ENCODE measurements around the gene TMBIM4. TPM values are rescaled to one million over a fixed set of nuclear protein-coding genes. Genes with fewer than 3 reads are reported as not detected.

The TMBIM4 gene
- total RNA-seq, 1 experiment from 2014 or later, result 51.1 TPM

GRCh38 chr12:66168410-66168809, 1.4 kb downstream of the TMBIM4 start:
- ChIA-PET RAD21 (ENCODE audit: low non-redundant PET in 1 of 2, low total read pairs in 2 of 2, uncharacterized antibody in 2 of 2, unreplicated experiment in 2 of 2) (no interaction called here), POLR2A (interaction anchor here (1.6 to 2.1 kb wide), 7 partner anchors 8 to 134 kb away, joined by 4 to 21 read pairs (median 9); partner anchors contain the start of genes HELB and LLPH), CTCF (interaction anchor here (1.1 to 2.2 kb wide), 6 partner anchors 9 to 241 kb away, joined by 4 to 17 read pairs (median 8); no protein-coding TSS in a partner anchor)
- BruUV-seq (replicated peaks), result no TSS peak
- peak overlapping the region; percentile 80 for H3K4me2 ChIP-seq (ENCODE audit: low read length)
- intact Hi-C loops (cut with micrococcal nuclease), result loop anchor here (2.0 to 5.0 kb wide), 3 partner anchors 36 to 134 kb away; partner anchors contain the start of genes HELB and LLPH
- DNase-seq (ENCODE audit: low read depth, low spot score) (no peak), ATAC-seq (no peak)
- H3K27me3 ChIP-seq (ENCODE audit: insufficient read depth, low read length), result no peaks in the 10 kb centered on the region
- no peaks in the 10 kb centered on the region for H3K9me2 ChIP-seq (ENCODE audit: insufficient read depth)
- H3K27ac ChIP-seq (ENCODE audit: low read depth, low read length), result peak overlapping the region; percentile 98
- TF ChIP-seq YY1 (IDR thresholded peaks at IDR 0.05; ENCODE audit: extremely low read depth, insufficient replicate concordance, low read depth, low read length) (no peak), MAX (IDR thresholded peaks at IDR 0.05) (peak; percentile 74)
- H2AFZ ChIP-seq (ENCODE audit: low read depth, low read length, poor library complexity, severe bottlenecking), result no peak overlapping the region
- peaks cover 0 to 16% of the 10 kb centered on the region in 2 experiments; a peak in 2 of 4 replicates for H3K36me3 ChIP-seq (ENCODE audit: control insufficient read depth in 1 of 2, insufficient read depth in 2 of 2, low read length in 2 of 2)
- peak overlapping the region; percentile 71 for H3K9ac ChIP-seq (ENCODE audit: low read length)
- H3K79me2 ChIP-seq (ENCODE audit: insufficient read depth, low read length), result peaks cover 58% of the 10 kb centered on the region
- H4K20me1 ChIP-seq (ENCODE audit: insufficient read depth), result no peaks in the 10 kb centered on the region
- peak overlapping the region; percentile 62 to 67 for H3K4me3 ChIP-seq (replicated peaks in 1 of 2; ENCODE audit: low read depth in 1 of 2, low read length in 2 of 2)
- H3K9me3 ChIP-seq (ENCODE audit: control insufficient read depth in 1 of 2, insufficient read depth in 1 of 2, low read depth in 1 of 2, low read length in 2 of 2), result peaks cover 0 to 7% of the 10 kb centered on the region in 2 experiments; a peak in 2 of 4 replicates
- peaks cover 4 to 19% of the 10 kb centered on the region in 2 experiments for H3K4me1 ChIP-seq (ENCODE audit: control insufficient read depth in 1 of 2, insufficient read depth in 2 of 2, low read length in 2 of 2)

- no peak overlapping the region for H3K4me3 ChIP-seq (replicated peaks in 1 of 2; ENCODE audit: low read depth in 1 of 2, low read length in 2 of 2)
- H3K9me3 ChIP-seq (ENCODE audit: control insufficient read depth in 1 of 2, insufficient read depth in 1 of 2, low read depth in 1 of 2, low read length in 2 of 2), result peaks cover 0 to 7% of the 10 kb centered on the region in 2 experiments; a peak in 2 of 4 replicates
- DNase-seq (ENCODE audit: low read depth, low spot score), result no peak
- peaks cover 4 to 19% of the 10 kb centered on the region in 2 experiments for H3K4me1 ChIP-seq (ENCODE audit: control insufficient read depth in 1 of 2, insufficient read depth in 2 of 2, low read length in 2 of 2)
- RAD21 ChIA-PET (ENCODE audit: low non-redundant PET in 1 of 2, low total read pairs in 2 of 2, uncharacterized antibody in 2 of 2, unreplicated experiment in 2 of 2), result no interaction called here
- no peak overlapping the region for H3K27ac ChIP-seq (ENCODE audit: low read depth, low read length)
- no TSS peak for BruUV-seq (replicated peaks)
- H3K9me2 ChIP-seq (ENCODE audit: insufficient read depth), result no peaks in the 10 kb centered on the region
- ATAC-seq, result no peak
- H3K79me2 ChIP-seq (ENCODE audit: insufficient read depth, low read length), result peaks cover 74% of the 10 kb centered on the region
- intact Hi-C loops (cut with micrococcal nuclease), result loop anchor here (5.0 kb wide), 1 partner anchor 34 kb away; the partner anchor contains the start of gene LLPH
- H3K27me3 ChIP-seq (ENCODE audit: insufficient read depth, low read length), result no peaks in the 10 kb centered on the region
- CTCF ChIA-PET, result no interaction called here
- H3K9ac ChIP-seq (ENCODE audit: low read length), result no peak overlapping the region
- POLR2A ChIA-PET, result no interaction called here
- H4K20me1 ChIP-seq (ENCODE audit: insufficient read depth), result no peaks in the 10 kb centered on the region
- H2AFZ ChIP-seq (ENCODE audit: low read depth, low read length, poor library complexity, severe bottlenecking), result no peak overlapping the region
- H3K4me2 ChIP-seq (ENCODE audit: low read length), result no peak overlapping the region
- peaks cover 0 to 16% of the 10 kb centered on the region in 2 experiments; a peak in 2 of 4 replicates for H3K36me3 ChIP-seq (ENCODE audit: control insufficient read depth in 1 of 2, insufficient read depth in 2 of 2, low read length in 2 of 2)
- TF ChIP-seq SRF (IDR thresholded peaks at IDR 0.05; ENCODE audit: low read depth) (no peak), FOSL1 (IDR thresholded peaks at IDR 0.05; ENCODE audit: low read depth) (no peak), REST (IDR thresholded peaks at IDR 0.05; ENCODE audit: low read depth) (no peak), ZFX (IDR thresholded peaks at IDR 0.05) (no peak), CEBPB (IDR thresholded peaks at IDR 0.05; ENCODE audit: low read depth) (no peak), MAX (IDR thresholded peaks at IDR 0.05) (no peak), CTCF (IDR thresholded peaks at IDR 0.05 in 2 of 3, conservative IDR thresholded peaks at IDR 0.05 in 1 of 3; ENCODE audit: borderline replicate concordance in 1 of 3, insufficient read depth in 1 of 3, low read depth in 2 of 3, low read length in 2 of 3) (no peak), JUND (IDR thresholded peaks at IDR 0.05) (no peak), POLR2A (IDR thresholded peaks at IDR 0.05; ENCODE audit: borderline replicate concordance, extremely low read depth, insufficient read depth, insufficient read length) (no peak), RAD21 (IDR thresholded peaks at IDR 0.05; ENCODE audit: low read depth) (no peak), YY1 (IDR thresholded peaks at IDR 0.05; ENCODE audit: extremely low read depth, insufficient replicate concordance, low read depth, low read length) (no peak), EGR1 (IDR thresholded peaks at IDR 0.05; ENCODE audit: low read depth) (no peak), SP1 (IDR thresholded peaks at IDR 0.05; ENCODE audit: low read depth) (no peak), EZH2 (IDR thresholded peaks at IDR 0.05) (no peak), EZH2phosphoT487 (IDR thresholded peaks at IDR 0.05; ENCODE audit: borderline replicate concordance) (no peak), SIN3A (IDR thresholded peaks at IDR 0.05; ENCODE audit: low read depth) (no peak)
These were observed 3.2 kb downstream of the TMBIM4 start for GRCh38 chr12:66166561-66166960.
